ENCODE data around the gene SETD2.
"Not testable (repeated sequence)": the region's sequence is repeated elsewhere in the genome, so short reads cannot be mapped to it uniquely, and the experiment has no call there.

The SETD2 gene

DNA sequence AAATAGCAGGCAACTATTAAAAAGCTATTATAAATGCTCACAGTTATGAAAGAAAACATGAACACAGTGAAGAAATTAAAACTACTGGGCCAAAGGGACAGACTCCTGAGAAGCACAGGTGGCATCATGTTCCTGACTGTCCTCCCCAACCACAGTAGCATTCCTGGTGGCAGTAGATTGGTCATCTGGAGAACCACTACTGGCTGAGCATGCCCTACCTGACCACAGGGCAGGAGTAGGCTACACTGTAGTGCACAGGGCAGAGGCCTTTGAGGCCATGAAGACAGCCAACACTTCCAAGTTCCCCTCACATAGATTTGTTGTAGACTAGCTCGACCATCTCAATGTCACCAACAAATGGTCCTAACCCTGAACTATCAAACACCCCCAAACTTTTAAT lies 135.2 kb downstream of the SETD2 start:
- H4K20me1 ChIP-seq (ENCODE audit: insufficient read depth, low read length): no peaks in the 10 kb centered on the region
- no peak overlapping the region for H3K4me2 ChIP-seq (ENCODE audit: low read length)
- no peaks in the 10 kb centered on the region for H3K9me2 ChIP-seq (ENCODE audit: low read depth, low read length)
- peaks cover 17% of the 10 kb centered on the region for H3K4me1 ChIP-seq (ENCODE audit: insufficient read depth, low read length, severe bottlenecking)
- H3K4me3 ChIP-seq (ENCODE audit: low read depth, low read length, poor library complexity, severe bottlenecking): no peak overlapping the region
- no peak overlapping the region for H3K9ac ChIP-seq (ENCODE audit: low read length)
- no peaks in the 10 kb centered on the region for H3K9me3 ChIP-seq (ENCODE audit: low read length)
- H3K36me3 ChIP-seq (ENCODE audit: insufficient read depth, low read length): peaks cover 39% of the 10 kb centered on the region
- peaks cover 8% of the 10 kb centered on the region; the same call in 1 of the 2 replicates for H3F3A ChIP-seq (ENCODE audit: insufficient read depth, low read length)
- TF ChIP-seq EZH2 (IDR thresholded peaks at IDR 0.05; ENCODE audit: borderline replicate concordance, low read length): no peak
- no peak for TF ChIP-seq CTCF (IDR thresholded peaks at IDR 0.05; ENCODE audit: low read length)
- no peaks in the 10 kb centered on the region for H3K79me2 ChIP-seq (ENCODE audit: insufficient read depth, low read length)
- no peaks in the 10 kb centered on the region for H3K27me3 ChIP-seq (ENCODE audit: insufficient read depth, low read length)
- H2AFZ ChIP-seq (ENCODE audit: low read length): no peak overlapping the region
- H3K27ac ChIP-seq (ENCODE audit: low read depth, low read length, poor library complexity, severe bottlenecking): no peak overlapping the region

DNA sequence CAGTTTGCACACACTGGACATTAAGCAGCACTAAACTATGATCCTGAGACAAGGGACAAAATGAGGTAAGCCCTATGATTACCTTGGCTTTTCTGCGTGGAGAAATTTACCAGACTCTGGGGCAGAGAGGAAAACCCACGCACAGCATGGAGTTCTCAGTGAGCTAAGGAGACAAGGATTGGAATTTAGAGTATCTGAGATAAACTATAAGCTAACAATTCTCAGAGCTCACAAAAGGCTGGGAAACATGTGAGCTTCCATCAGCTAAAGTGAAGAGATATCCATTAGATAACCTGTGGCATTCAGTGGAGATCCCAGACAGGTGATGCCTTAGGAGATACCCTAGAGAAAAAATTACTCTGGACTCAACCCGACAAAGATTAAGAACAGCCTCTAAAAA lies 135.8 kb downstream of the SETD2 start:
- Histone ChIP-seq H3K36me3 (ENCODE audit: insufficient read depth, low read length) (peaks cover 39% of the 10 kb centered on the region), H3K9ac (ENCODE audit: low read length) (no peak overlapping the region), H3K4me1 (ENCODE audit: insufficient read depth, low read length, severe bottlenecking) (peaks cover 17% of the 10 kb centered on the region), H4K20me1 (ENCODE audit: insufficient read depth, low read length) (no peaks in the 10 kb centered on the region), H3K27ac (ENCODE audit: low read depth, low read length, poor library complexity, severe bottlenecking) (no peak overlapping the region), H3K4me2 (ENCODE audit: low read length) (no peak overlapping the region), H3K79me2 (ENCODE audit: insufficient read depth, low read length) (no peaks in the 10 kb centered on the region; the same call in 1 of the 2 replicates), H3K4me3 (ENCODE audit: low read depth, low read length, poor library complexity, severe bottlenecking) (no peak overlapping the region), H3K9me3 (ENCODE audit: low read length) (no peaks in the 10 kb centered on the region), H3K27me3 (ENCODE audit: insufficient read depth, low read length) (no peaks in the 10 kb centered on the region), H3K9me2 (ENCODE audit: low read depth, low read length) (no peaks in the 10 kb centered on the region), H2AFZ (ENCODE audit: low read length) (no peak overlapping the region), H3F3A (ENCODE audit: insufficient read depth, low read length) (peaks cover 8% of the 10 kb centered on the region; the same call in 1 of the 2 replicates)
- TF ChIP-seq CTCF (IDR thresholded peaks at IDR 0.05; ENCODE audit: low read length) (no peak), EZH2 (IDR thresholded peaks at IDR 0.05; ENCODE audit: borderline replicate concordance, low read length) (no peak)

DNA sequence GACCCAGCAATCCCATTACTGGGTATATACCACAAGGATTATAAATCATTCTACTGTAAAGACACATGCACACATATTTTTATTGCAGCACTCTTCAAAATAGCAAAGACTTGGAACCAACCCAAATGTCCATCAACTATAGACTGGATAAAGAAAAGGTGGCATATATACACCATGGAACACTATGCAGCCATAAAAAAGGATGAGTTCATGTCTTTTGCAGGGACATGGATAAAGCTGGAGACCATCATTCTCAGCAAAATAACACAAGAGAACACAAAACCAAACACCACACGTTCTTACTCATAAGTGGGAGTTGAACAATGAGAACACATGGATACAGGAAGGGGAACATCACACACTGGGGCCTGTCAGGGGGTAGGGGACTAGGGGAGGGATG lies 137.5 kb downstream of the SETD2 start:
- H3K4me1 ChIP-seq (ENCODE audit: insufficient read depth, low read length, severe bottlenecking); H3F3A ChIP-seq (ENCODE audit: insufficient read depth, low read length); H3K27ac ChIP-seq (ENCODE audit: low read depth, low read length, poor library complexity, severe bottlenecking); H3K9me2 ChIP-seq (ENCODE audit: low read depth, low read length); H4K20me1 ChIP-seq (ENCODE audit: insufficient read depth, low read length); H3K9ac ChIP-seq (ENCODE audit: low read length); H3K4me2 ChIP-seq (ENCODE audit: low read length); H3K27me3 ChIP-seq (ENCODE audit: insufficient read depth, low read length); H3K79me2 ChIP-seq (ENCODE audit: insufficient read depth, low read length); H3K9me3 ChIP-seq (ENCODE audit: low read length); H3K4me3 ChIP-seq (ENCODE audit: low read depth, low read length, poor library complexity, severe bottlenecking); H2AFZ ChIP-seq (ENCODE audit: low read length): not testable (repeated sequence)
- H3K36me3 ChIP-seq (ENCODE audit: insufficient read depth, low read length): peaks cover 48% of the 10 kb centered on the region

GRCh38 chr3:47024932-47025331 lies 139.0 kb downstream of the SETD2 start:
- Histone ChIP-seq H3K4me3 (ENCODE audit: low read depth, low read length, poor library complexity, severe bottlenecking) (no peak overlapping the region), H3K9me3 (ENCODE audit: low read length) (no peaks in the 10 kb centered on the region), H3K4me2 (ENCODE audit: low read length) (no peak overlapping the region), H3K27ac (ENCODE audit: low read depth, low read length, poor library complexity, severe bottlenecking) (no peak overlapping the region), H3K27me3 (ENCODE audit: insufficient read depth, low read length) (no peaks in the 10 kb centered on the region), H2AFZ (ENCODE audit: low read length) (no peak overlapping the region), H3K4me1 (ENCODE audit: insufficient read depth, low read length, severe bottlenecking) (no peaks in the 10 kb centered on the region), H3F3A (ENCODE audit: insufficient read depth, low read length) (no peaks in the 10 kb centered on the region), H3K9ac (ENCODE audit: low read length) (no peak overlapping the region), H3K79me2 (ENCODE audit: insufficient read depth, low read length) (no peaks in the 10 kb centered on the region; the same call in 1 of the 2 replicates), H4K20me1 (ENCODE audit: insufficient read depth, low read length) (no peaks in the 10 kb centered on the region), H3K36me3 (ENCODE audit: insufficient read depth, low read length) (peaks cover 57% of the 10 kb centered on the region), H3K9me2 (ENCODE audit: low read depth, low read length) (no peaks in the 10 kb centered on the region)
- no peak for TF ChIP-seq CTCF (IDR thresholded peaks at IDR 0.05; ENCODE audit: low read length)
- no peak for TF ChIP-seq EZH2 (IDR thresholded peaks at IDR 0.05; ENCODE audit: borderline replicate concordance, low read length)

Data from OCI-LY1 (cell line).